GM23338 (cell line): Measurements from ENCODE around the gene LMOD1. TPM values are rescaled to one million over a fixed set of nuclear protein-coding genes. Genes with fewer than 3 reads are reported as not detected.
"Not testable (repeated sequence)": the region's sequence is repeated elsewhere in the genome, so short reads cannot be mapped to it uniquely, and the experiment has no call there.

Experiments
- ATAC-seq: fragments of 200-7000 bp; cut with Tn5 transposase; 3 replicates; pipeline ENCODE4 v1.9.1; 2020
- DNase-seq: peaks from one replicate; pipeline ENCODE4 v3.0.0-alpha.2; 2015; ENCODE audit warnings: low spot score
- H2AFZ ChIP-seq: fragments of 200-600 bp; sonication (generic); 2 replicates; pipeline ENCODE4 v1.8.0; 2016; ENCODE audit warnings: antibody characterized with exemption, mild to moderate bottlenecking, moderate library complexity
- H3F3A ChIP-seq: fragments of 200-600 bp; sonication (generic); replicated peaks from 2 replicates; pipeline ENCODE4 v1.8.0; 2017; ENCODE audit warnings: antibody characterized with exemption, mixed run types, low read depth
- H3K27ac ChIP-seq: fragments of 200-600 bp; sonication (generic); 2 replicates; pipeline ENCODE4 v1.6.1; 2016; ENCODE audit warnings: low read depth
- H3K27me3 ChIP-seq: fragments of 200-600 bp; sonication (generic); 2 replicates; pipeline ENCODE4 v1.8.0; 2016; ENCODE audit warnings: mild to moderate bottlenecking, mixed run types, moderate library complexity; ENCODE audit not compliant: insufficient read depth
- H3K36me3 ChIP-seq: fragments of 200-600 bp; sonication (generic); 2 replicates; pipeline ENCODE4 v1.8.0; 2016; ENCODE audit warnings: mild to moderate bottlenecking; ENCODE audit not compliant: insufficient read depth
- H3K4me1 ChIP-seq: fragments of 200-600 bp; sonication (generic); 2 replicates; pipeline ENCODE4 v1.8.0; 2016; ENCODE audit warnings: mild to moderate bottlenecking, moderate library complexity; ENCODE audit not compliant: insufficient read depth
- H3K4me2 ChIP-seq: fragments of 200-600 bp; sonication (generic); 2 replicates; pipeline ENCODE4 v1.7.1; 2017; ENCODE audit warnings: mixed run types
- H3K4me3 ChIP-seq: fragments of 200-600 bp; sonication (generic); 2 replicates; pipeline ENCODE4 v1.6.1; 2016; ENCODE audit warnings: mixed run types
- H3K79me2 ChIP-seq: fragments of 200-600 bp; sonication (generic); replicated peaks from 2 replicates; pipeline ENCODE4 v1.8.0; 2017; ENCODE audit warnings: mild to moderate bottlenecking; ENCODE audit not compliant: insufficient read depth
- H3K9me2 ChIP-seq: fragments of 200-600 bp; sonication (generic); 2 replicates; pipeline ENCODE4 v1.8.0; 2017; ENCODE audit not compliant: insufficient read depth
- H4K20me1 ChIP-seq: fragments of 200-600 bp; sonication (generic); replicated peaks from 2 replicates; pipeline ENCODE4 v1.8.0; 2017; ENCODE audit warnings: mild to moderate bottlenecking; ENCODE audit not compliant: insufficient read depth
- H3K27ac Mint-ChIP-seq: 2 replicates; pipeline ENCODE4 v1.8.0; 2020; ENCODE audit warnings: inconsistent platforms, mild to moderate bottlenecking, moderate library complexity, mixed read lengths
- H3K27me3 Mint-ChIP-seq: 3 replicates; pipeline ENCODE4 v1.8.0; 2022; ENCODE audit warnings: low read depth, mild to moderate bottlenecking, moderate library complexity, mixed read lengths, inconsistent platforms; ENCODE audit not compliant: insufficient read depth, poor library complexity
- H3K36me3 Mint-ChIP-seq: 3 replicates; pipeline ENCODE4 v1.8.0; 2021; ENCODE audit warnings: low read depth, mild to moderate bottlenecking, inconsistent platforms, moderate library complexity, mixed read lengths
- H3K4me1 Mint-ChIP-seq: 3 replicates; pipeline ENCODE4 v1.8.0; 2020; ENCODE audit warnings: mild to moderate bottlenecking, inconsistent platforms, mixed read lengths
- H3K4me3 Mint-ChIP-seq: 3 replicates; pipeline ENCODE4 v1.8.0; 2021; ENCODE audit warnings: moderate library complexity, mild to moderate bottlenecking, inconsistent platforms, mixed read lengths
- H3K9me3 Mint-ChIP-seq: 3 replicates; pipeline ENCODE4 v1.8.0; 2020; ENCODE audit warnings: moderate library complexity, mild to moderate bottlenecking, inconsistent platforms, mixed read lengths
- EZH2 ChIP-seq: fragments of 200-600 bp; sonication (generic); IDR thresholded peaks from one replicate; pipeline ENCODE4 v1.8.0; 2017; ENCODE audit warnings: antibody characterized with exemption, mild to moderate bottlenecking, low read depth; ENCODE audit not compliant: unreplicated experiment
- JUNB ChIP-seq: IDR thresholded peaks from one replicate; pipeline ENCODE4 v1.6.1; 2016; ENCODE audit warnings: antibody characterized with exemption; ENCODE audit not compliant: unreplicated experiment
- polyA plus RNA-seq: library from polyadenylated mRNA; unstranded; fragments of >200 nt; fragmentation: Nextera tagmentation; extraction: Ambion mirVana; gene quantifications from 2 replicates; pipeline ENCODE4 v1.2.1, GENCODE V29; 2016
- total RNA-seq: library from RNA; depleted of rRNA; stranded (reverse); fragments of >200 nt; shearing (Covaris generic); gene quantifications from 2 replicates; pipeline ENCODE4 v1.2.3, GENCODE V29; 2014
- TF ChIP-seq, protein P1 (sequence below), 2 experiments: fragments of 200-600 bp in 1 of 2; sonication (generic) in 1 of 2; conservative IDR thresholded peaks; 2 replicates each; pipeline versions ENCODE4 v1.5.1 to v1.6.1; 2016 to 2017; ENCODE audit warnings: antibody characterized with exemption in 2 of 2, low read depth in 2 of 2, mild to moderate bottlenecking in 2 of 2, moderate library complexity in 1 of 2
- TF ChIP-seq, protein P2 (sequence below): IDR thresholded peaks from 2 replicates; pipeline ENCODE4 v1.6.1; 2016; ENCODE audit warnings: antibody characterized with exemption
- TF ChIP-seq, protein P3 (sequence below): fragments of 250-450 bp; sonication (Bioruptor Pico); IDR thresholded peaks from 2 replicates; pipeline ENCODE4 v1.5.0; 2020; ENCODE audit warnings: mild to moderate bottlenecking, moderate library complexity

The LMOD1 gene
- total and polyA plus RNA-seq, 2 experiments from 2014 or later = 0.74 to 1.7 TPM

DNA sequence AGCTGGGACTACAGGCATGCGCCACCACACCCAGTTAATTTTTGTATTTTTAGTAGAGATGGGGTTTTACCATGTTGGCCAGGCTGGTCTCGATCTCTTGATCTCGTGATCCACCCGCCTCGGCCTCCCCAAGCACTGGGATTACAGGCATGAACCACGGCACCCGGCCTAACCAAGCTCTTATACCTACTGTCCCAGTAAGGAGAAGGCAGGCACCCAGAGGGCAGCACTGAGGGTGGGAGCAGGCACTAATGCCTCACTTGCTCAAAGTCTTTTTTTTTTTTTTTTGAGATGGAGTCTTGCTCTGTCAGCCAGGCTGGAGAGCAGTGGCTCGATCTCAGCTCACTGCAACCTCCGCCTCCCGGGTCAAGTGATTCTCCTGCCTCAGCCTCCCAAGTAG lies 6.0 kb downstream of the LMOD1 start:
- not testable (repeated sequence) for H3K79me2 ChIP-seq, H2AFZ ChIP-seq, H3K27me3 ChIP-seq, H3K4me3 ChIP-seq, H3K36me3 ChIP-seq, H3K4me1 ChIP-seq, H3K4me3 Mint-ChIP-seq, H3K36me3 Mint-ChIP-seq, H3K27me3 Mint-ChIP-seq, H3F3A ChIP-seq, DNase-seq, H3K27ac ChIP-seq, H3K9me3 Mint-ChIP-seq, H3K4me2 ChIP-seq, H4K20me1 ChIP-seq, H3K27ac Mint-ChIP-seq, ATAC-seq, H3K9me2 ChIP-seq
- H3K4me1 Mint-ChIP-seq = peaks cover 17% of the 10 kb centered on the region
- TF ChIP-seq, protein P1, sequence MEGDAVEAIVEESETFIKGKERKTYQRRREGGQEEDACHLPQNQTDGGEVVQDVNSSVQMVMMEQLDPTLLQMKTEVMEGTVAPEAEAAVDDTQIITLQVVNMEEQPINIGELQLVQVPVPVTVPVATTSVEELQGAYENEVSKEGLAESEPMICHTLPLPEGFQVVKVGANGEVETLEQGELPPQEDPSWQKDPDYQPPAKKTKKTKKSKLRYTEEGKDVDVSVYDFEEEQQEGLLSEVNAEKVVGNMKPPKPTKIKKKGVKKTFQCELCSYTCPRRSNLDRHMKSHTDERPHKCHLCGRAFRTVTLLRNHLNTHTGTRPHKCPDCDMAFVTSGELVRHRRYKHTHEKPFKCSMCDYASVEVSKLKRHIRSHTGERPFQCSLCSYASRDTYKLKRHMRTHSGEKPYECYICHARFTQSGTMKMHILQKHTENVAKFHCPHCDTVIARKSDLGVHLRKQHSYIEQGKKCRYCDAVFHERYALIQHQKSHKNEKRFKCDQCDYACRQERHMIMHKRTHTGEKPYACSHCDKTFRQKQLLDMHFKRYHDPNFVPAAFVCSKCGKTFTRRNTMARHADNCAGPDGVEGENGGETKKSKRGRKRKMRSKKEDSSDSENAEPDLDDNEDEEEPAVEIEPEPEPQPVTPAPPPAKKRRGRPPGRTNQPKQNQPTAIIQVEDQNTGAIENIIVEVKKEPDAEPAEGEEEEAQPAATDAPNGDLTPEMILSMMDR (conservative IDR thresholded peaks at IDR 0.05; ENCODE audit: low read depth in 2 of 2) = peak in 1 of 2 experiments; percentile 29; a peak in 2 of 4 replicates

DNA sequence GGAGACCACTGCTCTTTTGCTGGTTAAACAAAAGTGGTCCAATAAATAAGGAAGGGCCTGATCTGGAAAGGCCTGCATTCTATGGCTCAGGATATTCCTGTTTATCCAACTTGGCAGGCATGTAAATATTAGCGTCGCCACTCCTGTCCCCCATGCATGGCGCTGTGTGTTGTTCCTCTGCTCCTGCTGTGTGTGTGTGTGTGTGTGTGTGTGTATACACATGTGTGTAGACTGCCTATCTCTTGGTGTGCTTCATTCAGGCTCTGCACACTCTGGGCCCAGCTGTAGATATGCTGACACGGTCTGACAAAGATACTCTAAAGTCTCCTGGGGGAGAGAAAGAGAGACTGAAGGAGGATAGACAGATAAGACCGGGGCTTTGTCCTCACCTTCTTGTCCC lies 6.8 kb downstream of the LMOD1 start:
- Histone ChIP-seq H3K27ac (no peak overlapping the region), H3K9me2 (no peaks in the 10 kb centered on the region), H3K27me3 (no peaks in the 10 kb centered on the region), H3K4me3 (no peak overlapping the region), H3K36me3 (no peaks in the 10 kb centered on the region), H3K4me2 (no peak overlapping the region), H2AFZ (no peak overlapping the region), H4K20me1 (no peaks in the 10 kb centered on the region), H3F3A (peaks cover 8% of the 10 kb centered on the region; the same call in 1 of the 2 replicates), H3K79me2 (no peaks in the 10 kb centered on the region), H3K4me1 (peaks cover 4% of the 10 kb centered on the region; the same call in 1 of the 2 replicates)
- Mint-ChIP-seq H3K4me3 (no peak overlapping the region), H3K27me3 (peaks cover 2% of the 10 kb centered on the region), H3K4me1 (peaks cover 10% of the 10 kb centered on the region), H3K27ac (no peak overlapping the region), H3K36me3 (no peaks in the 10 kb centered on the region), H3K9me3 (no peaks in the 10 kb centered on the region)
- no peak for ATAC-seq
- no peak for DNase-seq
- TF ChIP-seq, protein P1 (conservative IDR thresholded peaks at IDR 0.05; ENCODE audit: low read depth in 2 of 2) = no peak
- no peak for TF ChIP-seq JUNB
- TF ChIP-seq, protein P2, sequence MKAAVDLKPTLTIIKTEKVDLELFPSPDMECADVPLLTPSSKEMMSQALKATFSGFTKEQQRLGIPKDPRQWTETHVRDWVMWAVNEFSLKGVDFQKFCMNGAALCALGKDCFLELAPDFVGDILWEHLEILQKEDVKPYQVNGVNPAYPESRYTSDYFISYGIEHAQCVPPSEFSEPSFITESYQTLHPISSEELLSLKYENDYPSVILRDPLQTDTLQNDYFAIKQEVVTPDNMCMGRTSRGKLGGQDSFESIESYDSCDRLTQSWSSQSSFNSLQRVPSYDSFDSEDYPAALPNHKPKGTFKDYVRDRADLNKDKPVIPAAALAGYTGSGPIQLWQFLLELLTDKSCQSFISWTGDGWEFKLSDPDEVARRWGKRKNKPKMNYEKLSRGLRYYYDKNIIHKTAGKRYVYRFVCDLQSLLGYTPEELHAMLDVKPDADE = no peak
- no peak for TF ChIP-seq EZH2

DNA sequence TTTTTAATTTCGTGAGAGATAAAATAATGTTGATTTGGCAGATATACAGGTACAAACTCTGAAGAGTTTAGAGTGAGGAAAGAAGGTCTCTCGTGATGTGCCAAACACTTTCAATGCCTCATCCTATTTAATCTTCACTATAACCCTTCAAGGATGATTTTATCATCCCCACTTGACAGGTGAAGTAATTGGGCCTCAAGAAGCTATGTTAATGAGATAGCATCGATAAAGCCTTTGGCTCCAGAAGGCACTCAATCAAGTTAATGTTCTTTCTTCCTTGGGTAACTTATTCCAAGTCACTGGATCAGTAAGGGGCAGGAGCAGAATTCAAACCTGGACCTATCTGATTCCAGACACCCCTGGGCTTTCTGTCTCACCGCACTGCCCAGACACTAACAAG lies 7.2 kb downstream of the LMOD1 start:
- peaks cover 8% of the 10 kb centered on the region; the same call in 1 of the 2 replicates for H3F3A ChIP-seq
- no peak overlapping the region for H3K4me2 ChIP-seq
- Mint-ChIP-seq H3K36me3 (no peaks in the 10 kb centered on the region), H3K4me3 (no peak overlapping the region), H3K9me3 (no peaks in the 10 kb centered on the region), H3K27me3 (peaks cover 2% of the 10 kb centered on the region), H3K4me1 (peaks cover 10% of the 10 kb centered on the region), H3K27ac (no peak overlapping the region)
- H3K27me3 ChIP-seq = no peaks in the 10 kb centered on the region
- no peak overlapping the region for H2AFZ ChIP-seq
- peaks cover 4% of the 10 kb centered on the region; the same call in 1 of the 2 replicates for H3K4me1 ChIP-seq
- H3K79me2 ChIP-seq = no peaks in the 10 kb centered on the region
- H3K9me2 ChIP-seq = no peaks in the 10 kb centered on the region
- H3K36me3 ChIP-seq = no peaks in the 10 kb centered on the region
- ATAC-seq = no peak
- H3K27ac ChIP-seq = no peak overlapping the region
- H4K20me1 ChIP-seq = no peaks in the 10 kb centered on the region
- no peak for DNase-seq
- no peak overlapping the region for H3K4me3 ChIP-seq
- TF ChIP-seq, protein P3, sequence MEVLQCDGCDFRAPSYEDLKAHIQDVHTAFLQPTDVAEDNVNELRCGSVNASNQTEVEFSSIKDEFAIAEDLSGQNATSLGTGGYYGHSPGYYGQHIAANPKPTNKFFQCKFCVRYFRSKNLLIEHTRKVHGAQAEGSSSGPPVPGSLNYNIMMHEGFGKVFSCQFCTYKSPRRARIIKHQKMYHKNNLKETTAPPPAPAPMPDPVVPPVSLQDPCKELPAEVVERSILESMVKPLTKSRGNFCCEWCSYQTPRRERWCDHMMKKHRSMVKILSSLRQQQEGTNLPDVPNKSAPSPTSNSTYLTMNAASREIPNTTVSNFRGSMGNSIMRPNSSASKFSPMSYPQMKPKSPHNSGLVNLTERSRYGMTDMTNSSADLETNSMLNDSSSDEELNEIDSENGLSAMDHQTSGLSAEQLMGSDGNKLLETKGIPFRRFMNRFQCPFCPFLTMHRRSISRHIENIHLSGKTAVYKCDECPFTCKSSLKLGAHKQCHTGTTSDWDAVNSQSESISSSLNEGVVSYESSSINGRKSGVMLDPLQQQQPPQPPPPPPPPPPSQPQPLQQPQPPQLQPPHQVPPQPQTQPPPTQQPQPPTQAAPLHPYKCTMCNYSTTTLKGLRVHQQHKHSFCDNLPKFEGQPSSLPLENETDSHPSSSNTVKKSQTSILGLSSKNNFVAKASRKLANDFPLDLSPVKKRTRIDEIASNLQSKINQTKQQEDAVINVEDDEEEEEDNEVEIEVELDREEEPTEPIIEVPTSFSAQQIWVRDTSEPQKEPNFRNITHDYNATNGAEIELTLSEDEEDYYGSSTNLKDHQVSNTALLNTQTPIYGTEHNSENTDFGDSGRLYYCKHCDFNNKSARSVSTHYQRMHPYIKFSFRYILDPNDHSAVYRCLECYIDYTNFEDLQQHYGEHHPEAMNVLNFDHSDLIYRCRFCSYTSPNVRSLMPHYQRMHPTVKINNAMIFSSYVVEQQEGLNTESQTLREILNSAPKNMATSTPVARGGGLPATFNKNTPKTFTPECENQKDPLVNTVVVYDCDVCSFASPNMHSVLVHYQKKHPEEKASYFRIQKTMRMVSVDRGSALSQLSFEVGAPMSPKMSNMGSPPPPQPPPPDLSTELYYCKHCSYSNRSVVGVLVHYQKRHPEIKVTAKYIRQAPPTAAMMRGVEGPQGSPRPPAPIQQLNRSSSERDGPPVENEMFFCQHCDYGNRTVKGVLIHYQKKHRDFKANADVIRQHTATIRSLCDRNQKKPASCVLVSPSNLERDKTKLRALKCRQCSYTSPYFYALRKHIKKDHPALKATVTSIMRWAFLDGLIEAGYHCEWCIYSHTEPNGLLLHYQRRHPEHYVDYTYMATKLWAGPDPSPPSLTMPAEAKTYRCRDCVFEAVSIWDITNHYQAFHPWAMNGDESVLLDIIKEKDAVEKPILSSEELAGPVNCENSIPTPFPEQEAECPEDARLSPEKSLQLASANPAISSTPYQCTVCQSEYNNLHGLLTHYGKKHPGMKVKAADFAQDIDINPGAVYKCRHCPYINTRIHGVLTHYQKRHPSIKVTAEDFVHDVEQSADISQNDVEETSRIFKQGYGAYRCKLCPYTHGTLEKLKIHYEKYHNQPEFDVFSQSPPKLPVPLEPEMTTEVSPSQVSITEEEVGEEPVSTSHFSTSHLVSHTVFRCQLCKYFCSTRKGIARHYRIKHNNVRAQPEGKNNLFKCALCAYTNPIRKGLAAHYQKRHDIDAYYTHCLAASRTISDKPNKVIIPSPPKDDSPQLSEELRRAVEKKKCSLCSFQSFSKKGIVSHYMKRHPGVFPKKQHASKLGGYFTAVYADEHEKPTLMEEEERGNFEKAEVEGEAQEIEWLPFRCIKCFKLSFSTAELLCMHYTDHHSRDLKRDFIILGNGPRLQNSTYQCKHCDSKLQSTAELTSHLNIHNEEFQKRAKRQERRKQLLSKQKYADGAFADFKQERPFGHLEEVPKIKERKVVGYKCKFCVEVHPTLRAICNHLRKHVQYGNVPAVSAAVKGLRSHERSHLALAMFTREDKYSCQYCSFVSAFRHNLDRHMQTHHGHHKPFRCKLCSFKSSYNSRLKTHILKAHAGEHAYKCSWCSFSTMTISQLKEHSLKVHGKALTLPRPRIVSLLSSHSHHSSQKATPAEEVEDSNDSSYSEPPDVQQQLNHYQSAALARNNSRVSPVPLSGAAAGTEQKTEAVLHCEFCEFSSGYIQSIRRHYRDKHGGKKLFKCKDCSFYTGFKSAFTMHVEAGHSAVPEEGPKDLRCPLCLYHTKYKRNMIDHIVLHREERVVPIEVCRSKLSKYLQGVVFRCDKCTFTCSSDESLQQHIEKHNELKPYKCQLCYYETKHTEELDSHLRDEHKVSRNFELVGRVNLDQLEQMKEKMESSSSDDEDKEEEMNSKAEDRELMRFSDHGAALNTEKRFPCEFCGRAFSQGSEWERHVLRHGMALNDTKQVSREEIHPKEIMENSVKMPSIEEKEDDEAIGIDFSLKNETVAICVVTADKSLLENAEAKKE (CRISPR knock-in tag) = no peak
